CD4-positive, alpha-beta T cell treated with Interleukin-15 for 4 hours (primary cell): Measurements from ENCODE around the gene GCHFR.

Experiments used
- DNase-seq: peaks from one replicate; pipeline ENCODE4 v3.0.0-alpha.2; 2020; ENCODE audit warnings: low spot score

Gene GCHFR

DNA sequence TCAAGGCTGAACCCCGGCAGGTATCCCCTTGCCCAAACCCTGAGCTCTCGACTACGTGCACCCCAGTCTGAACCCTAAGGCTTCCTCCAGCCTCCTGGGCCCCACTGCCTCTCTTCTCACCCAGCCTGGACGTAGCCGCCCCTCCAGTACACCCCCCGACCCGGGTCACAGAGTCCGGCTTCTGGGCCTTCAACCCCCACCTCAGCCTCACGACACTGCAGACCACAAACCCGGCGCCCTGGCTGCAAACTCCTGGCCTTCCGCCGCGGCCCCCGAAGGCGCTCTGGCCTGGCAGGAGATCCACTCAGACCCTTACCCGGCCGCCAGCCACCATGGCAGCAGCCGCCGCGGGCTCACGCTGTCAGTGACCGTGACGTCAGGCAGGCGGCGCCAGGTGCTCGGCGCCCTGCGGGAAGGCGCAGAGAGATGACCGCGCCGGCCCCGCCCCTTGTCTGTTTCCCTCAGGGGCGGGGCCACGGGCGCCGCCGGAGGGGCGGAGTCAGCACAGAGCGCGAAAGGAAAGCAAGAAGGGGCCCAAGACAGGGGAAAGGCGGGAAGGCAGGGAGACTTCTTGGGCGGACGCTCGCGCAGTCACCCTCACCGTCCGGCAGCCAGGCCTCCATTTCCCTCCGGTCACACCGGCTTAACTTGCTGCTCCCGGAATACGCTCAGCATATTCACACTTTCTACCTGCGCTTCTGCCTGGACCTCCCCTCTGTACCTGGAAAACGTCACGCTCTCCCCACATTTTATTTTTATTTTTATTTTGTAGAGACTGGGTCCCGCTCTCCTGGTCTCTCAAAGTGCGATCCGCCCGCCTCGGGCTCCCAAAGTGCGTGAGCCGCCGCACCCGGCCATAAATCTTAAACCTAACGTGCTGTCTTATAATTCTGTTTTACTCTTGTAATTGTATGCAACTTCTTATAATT is 8.7 kb upstream of the GCHFR start, which contains the start of gene RMDN3:
Gene RMDN3 (minus strand): TSS at position 372 of the 929 bp plus-strand sequence. CDS start 471 bp downstream, outside the sequence.
- peak; percentile 91 for DNase-seq

- no peak for DNase-seq
Observed at GRCh38 chr15:40755812-40756208, 8.1 kb upstream of the GCHFR start.

GRCh38 chr15:40756938-40757337 is 6.9 kb upstream of the GCHFR start:
- DNase-seq: no peak

DNA sequence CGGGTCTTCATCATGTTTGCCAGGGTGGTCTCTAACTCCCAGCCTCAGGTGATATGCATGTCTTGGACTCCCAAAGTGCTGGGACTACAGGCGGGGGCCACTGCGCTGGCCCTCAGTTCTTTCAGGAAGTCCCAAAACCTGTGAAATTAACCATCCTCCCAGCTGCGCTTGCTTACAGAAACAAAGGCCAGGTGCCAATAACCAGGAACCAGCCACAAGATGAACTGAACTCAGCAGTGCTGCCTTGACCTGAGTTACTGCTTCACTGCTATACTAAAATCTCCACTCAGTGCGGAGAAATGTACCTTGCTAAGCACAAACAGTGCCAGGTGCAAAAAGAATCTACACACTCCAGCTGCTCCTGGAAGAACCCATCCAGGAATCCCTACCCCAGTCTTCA is 3.9 kb upstream of the GCHFR start:
- DNase-seq: no peak

DNA sequence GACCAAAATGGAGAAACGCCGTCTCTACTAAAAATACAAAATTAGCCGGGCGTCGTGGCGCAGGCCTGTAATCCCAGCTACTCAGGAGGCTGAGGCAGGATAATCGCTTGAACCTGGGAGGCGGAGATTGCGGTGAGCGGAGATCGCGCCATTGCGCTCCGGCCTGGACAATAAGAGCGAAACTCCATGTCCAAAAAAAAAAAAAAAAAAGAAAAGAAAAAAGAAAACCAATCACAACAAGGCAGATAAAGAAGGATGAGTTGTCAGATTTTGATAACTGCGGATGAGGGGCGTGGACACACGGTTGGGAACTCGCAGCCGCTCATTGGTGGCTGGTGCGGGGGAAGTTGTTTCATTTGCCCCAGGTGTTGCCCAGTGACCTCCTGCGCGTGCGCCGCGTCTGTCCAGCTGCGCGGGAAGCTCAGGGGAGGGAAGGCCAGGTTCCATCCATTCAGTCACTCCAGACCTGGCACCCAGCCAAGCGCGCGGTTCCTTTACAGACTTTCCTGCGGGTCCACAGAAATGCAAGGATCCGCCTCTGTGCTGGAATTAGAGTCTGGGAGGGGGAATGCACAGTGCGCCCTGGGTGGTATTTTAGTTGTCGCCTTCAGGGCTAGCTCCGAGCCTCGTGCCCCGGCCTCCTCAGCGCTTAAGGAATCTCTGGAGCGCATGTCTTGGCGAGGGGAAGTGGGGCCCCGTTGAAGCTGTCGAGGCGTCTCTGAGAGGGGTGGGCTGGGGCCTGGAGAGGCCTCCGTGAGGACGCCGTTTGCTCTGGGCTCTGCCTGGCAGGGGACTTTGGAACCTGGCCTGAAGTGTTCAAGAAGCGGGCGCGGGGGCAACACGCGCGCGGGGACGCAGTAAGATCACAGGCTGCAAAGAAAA is 708 bp upstream of the GCHFR start:
- DNase-seq: peak; percentile 13

DNA sequence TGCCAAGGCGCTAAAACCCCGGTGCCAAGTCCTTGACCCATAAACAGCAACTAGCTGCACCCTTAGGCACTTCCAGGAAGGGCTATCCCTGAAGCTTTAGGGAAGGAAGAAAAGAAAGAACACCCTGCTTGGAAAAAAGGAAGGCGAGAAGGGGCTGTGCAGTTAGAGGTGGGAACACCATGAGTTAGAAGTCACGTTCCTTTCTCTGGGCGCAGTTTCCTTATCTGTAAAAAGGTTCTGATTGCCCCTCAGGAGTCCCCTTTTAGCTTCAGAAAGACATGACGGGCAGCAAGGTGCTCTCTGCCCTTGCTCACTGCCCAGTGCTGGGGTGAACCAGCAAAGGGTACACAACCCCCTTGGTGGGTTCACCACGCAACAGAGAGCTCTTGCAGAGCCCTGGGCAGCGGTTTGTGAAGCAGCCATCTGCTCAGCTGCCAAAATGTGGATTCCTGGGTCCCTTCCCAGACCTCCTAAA is 798 bp downstream of the GCHFR start:
- DNase-seq: no peak

DNA sequence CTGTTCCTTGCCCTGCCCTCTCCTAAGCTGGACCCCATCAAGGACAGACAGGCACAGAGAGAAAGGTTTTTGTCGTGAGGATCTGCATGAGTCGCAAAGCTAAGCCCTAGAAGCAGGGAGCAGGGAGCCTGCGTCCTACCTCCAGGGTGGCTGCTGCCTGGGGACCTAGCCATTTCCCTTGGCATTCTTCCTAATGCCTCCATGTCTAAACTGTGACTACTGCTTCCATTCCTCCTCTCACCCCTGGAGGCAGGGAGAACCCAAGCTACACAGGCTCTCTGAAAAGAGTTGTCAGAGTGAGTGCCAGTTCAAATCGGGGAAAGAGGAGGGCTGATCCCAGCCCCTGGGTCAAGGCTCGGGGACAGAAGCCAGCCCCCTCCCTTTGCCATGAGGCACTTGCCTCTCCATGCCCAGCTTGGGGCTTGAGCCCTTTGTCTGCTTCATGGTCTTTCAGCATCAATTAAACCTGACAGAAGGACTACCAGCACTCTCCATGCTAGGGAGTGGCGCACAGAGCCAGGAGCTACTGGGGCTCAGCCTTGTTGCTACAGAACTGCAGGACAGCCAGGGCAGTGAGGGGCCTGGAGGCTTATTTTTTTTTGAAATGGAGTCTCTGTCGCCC is 2.4 kb downstream of the GCHFR start:
- DNase-seq: no peak

DNA sequence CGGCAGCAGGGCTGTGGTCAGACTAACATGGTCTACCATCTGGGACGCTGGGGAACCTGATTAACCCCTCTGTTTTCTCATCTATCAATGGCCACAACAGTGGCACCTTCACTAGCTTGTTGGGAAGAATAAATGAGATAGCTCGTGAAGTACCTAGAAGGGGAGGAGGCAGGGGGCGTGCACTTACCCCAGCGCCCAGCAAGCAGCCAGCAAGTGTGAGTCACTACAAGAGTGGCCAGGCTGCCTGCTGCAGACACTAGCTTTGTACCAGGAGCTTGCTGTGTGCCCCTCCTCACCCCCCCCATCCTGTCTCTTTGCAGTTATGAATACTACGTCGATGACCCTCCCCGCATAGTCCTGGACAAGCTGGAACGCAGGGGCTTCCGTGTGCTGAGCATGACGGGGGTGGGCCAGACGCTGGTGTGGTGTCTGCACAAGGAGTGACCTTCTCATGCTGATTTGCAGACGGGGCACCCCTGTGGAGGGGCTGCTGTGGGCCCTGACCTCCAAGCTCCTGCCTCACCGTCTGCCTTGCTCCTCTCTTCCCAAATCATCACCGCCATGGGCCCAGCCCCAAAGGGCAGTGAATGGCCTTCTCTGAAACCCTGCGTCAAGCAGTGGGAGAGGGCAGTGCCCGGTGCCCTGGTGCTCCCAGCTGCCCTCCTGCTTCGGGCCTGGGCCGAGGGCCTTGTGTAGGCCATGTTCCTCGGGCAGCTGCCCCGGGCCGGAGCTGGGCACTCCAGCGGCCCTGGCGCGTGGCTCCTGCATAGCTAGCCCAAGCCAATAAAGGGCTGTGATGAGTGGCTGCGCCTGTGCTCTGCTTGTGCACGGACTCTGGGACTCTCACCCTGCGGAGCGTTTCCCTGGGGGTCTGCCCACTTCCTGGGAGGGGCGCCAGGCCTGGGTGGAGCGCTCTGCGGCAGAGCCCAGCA is 3.3 kb downstream of the GCHFR start:
- DNase-seq: no peak

- no peak for DNase-seq
Observed at GRCh38 chr15:40767838-40768500, 4.1 kb downstream of the GCHFR start.

GRCh38 chr15:40768521-40769273 is 4.8 kb downstream of the GCHFR start:
- no peak for DNase-seq

DNA sequence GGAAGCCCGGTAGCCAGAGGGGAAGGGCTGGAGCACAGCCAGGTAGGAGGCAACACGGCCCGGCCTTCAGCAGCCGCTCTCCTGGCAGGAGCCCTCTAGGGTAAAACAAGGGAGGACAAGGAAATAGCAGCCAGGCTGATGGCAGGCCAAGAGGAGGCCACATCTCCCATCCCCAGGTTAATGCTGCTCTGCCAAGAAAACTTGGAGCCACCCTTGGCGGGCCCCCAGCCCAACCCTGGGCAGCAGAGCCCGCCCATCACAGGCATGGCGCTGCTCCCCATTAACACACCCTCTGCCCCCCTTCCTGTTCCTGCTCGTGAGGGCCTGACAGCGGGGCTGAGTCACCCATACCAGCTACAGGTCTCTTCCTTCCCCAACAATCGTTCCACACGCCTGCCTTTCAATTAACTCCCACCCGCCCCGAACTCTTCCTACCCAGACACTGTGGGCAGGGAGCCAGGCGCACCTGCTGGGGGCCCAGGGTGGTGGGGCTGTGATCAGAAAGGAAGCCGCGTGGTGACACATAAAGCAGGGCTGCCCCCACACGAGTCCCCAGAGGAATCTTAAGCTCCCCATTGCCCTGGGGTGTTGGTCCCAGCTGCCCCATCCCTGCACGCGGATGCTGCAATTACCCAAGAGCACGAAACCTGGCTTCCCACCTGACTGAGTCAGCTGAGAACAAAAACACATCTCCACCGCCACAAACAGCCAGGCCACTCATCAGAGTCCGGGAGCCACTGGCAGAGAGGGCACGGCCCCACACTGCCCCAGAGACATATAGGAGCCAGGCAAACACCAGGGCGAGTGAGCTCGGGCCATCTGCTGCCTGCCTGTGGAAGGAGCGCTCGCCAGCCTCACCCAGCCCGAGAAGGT is 5.6 kb downstream of the GCHFR start, which contains the start of gene C15orf62:
Gene C15orf62 (plus strand): TSS at position 707 of the 873 bp plus-strand sequence. CDS start 516 bp downstream, outside the sequence.
- peak; percentile 55 for DNase-seq

- DNase-seq: no peak
Observed at GRCh38 chr15:40770147-40770721, 6.4 kb downstream of the GCHFR start.

DNA sequence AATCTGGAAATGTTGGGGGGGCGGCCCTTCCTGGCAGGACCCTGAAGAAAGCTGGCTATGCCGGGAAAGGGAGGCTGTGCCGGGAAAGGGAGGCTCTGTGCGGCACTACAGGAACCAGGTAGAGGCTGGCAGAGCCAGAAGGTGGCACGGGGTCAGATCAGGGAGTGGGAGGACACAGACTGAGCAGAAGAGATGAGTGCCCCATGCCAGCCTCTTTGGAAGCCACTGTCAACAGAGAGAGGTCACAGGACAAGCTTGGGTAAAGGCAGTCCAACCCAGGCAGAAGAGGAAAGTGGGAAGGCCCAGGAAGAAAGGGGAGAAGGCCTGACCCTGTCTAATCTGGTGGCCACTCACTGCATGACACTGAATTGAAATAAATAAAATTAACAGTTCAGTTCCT is 7.4 kb downstream of the GCHFR start:
- no peak for DNase-seq

- DNase-seq: no peak
Observed at GRCh38 chr15:40772014-40772413, 8.1 kb downstream of the GCHFR start.

DNA sequence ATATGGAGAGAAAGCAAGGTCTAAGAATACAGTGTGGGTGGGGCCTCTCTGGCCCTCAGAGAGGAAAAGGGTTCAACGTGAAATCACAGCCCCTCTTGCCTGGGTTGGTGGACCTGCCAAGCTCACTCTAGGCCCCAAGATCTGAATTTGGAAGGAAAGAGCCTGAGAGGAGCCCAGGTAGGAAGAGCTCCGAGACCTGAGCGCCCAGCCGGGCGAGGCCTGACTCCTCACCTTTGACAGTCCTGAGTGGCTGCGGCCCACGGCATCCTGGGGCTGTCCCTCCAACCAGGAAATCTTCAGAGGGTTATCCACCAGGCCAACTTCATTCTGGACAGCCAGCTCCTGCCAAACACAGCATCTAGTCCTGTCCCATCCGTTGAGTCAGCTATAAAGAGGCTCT is 9.6 kb downstream of the GCHFR start:
- DNase-seq: no peak

DNA sequence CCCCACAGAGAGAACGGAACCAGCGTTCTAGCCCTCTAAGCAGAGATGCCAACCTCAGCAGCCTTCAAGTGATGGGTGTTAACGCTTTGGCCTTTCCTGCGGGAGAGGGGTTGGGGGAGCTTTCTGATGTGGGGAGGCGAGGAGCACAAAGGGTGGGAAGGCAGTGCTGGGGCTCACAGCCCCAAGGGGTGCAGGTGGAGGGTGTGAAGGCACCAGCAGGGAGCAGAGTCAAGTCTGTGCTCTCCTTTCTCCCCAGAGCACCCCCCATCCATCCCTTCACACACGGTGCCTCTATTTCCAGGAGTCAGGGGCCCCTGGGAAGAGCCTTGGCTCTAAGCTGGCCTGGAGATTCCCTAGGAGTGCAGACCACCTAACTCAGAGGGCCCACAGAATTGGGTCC is 10.0 kb downstream of the GCHFR start:
- no peak for DNase-seq

DNA sequence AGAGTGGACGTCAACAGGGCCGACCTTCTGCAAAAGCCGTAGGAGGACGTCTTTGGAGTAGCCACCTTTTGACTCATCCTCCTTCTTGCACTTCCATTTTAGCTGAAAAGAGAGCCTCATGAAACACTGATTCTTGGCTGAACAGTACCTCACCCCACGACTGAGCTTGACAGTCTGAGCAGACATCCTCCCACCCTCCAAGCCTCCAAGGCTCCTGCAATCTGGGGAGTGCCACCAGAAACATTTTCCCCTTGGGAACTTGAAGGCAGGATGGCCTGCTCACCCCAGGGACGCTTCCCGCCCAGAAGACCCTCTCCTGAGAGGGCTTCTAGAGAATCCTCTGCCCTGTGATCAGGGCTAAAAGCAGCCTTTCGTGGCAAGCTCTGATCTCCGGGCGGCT is 11.1 kb downstream of the GCHFR start:
- no peak for DNase-seq
